ENCODE results near the gene RFX2. TPM values are rescaled to one million over a fixed set of nuclear protein-coding genes. Genes with fewer than 3 reads are reported as not detected.

Gene RFX2
- total RNA-seq, 1 experiment from 2014 or later = 3.7 TPM

GRCh38 chr19:6012426-6013170, 97.7 kb downstream of the RFX2 start:
- 0 out of 4 replicates have a peak, but pooled peaks cover 0 to 7% of the 10 kb centered on the region in 2 experiments for H3K4me1 Mint-ChIP-seq
- H2BK15ac ChIP-seq (ENCODE audit: low read depth, low read length) = no peak overlapping the region
- no peak overlapping the region for H4K8ac ChIP-seq (replicated peaks; ENCODE audit: insufficient read length, low read depth, low read length)
- H2BK20ac ChIP-seq (ENCODE audit: low read depth, low read length, poor library complexity, severe bottlenecking) = no peak overlapping the region
- H3K18ac ChIP-seq (ENCODE audit: insufficient read length, low read depth, low read length) = no peak overlapping the region
- H3K56ac ChIP-seq (ENCODE audit: insufficient read length, low read depth, low read length) = no peak overlapping the region
- no peak for DNase-seq
- H3K9me3 Mint-ChIP-seq = no peaks in the 10 kb centered on the region
- no peaks in the 10 kb centered on the region for H3K79me2 ChIP-seq (ENCODE audit: insufficient read depth, low read length)
- no peak overlapping the region for H4K5ac ChIP-seq (ENCODE audit: insufficient read length, low read depth, low read length)
- no peaks in the 10 kb centered on the region for H4K20me1 ChIP-seq (ENCODE audit: control insufficient read depth, insufficient read depth, insufficient read length)
- H2BK5ac ChIP-seq (ENCODE audit: insufficient read length, low read length) = no peak overlapping the region
- no peak for TF ChIP-seq CTCF (conservative IDR thresholded peaks at IDR 0.05)
- no peak overlapping the region for H3K9ac ChIP-seq (ENCODE audit: extremely low read depth, insufficient read length, low read length)
- no peak overlapping the region for H3K4me2 ChIP-seq (ENCODE audit: insufficient read depth, insufficient read length, low read length)
- H2AFZ ChIP-seq (ENCODE audit: low read length) = no peak overlapping the region
- 0 out of 7 replicates have a peak overlapping the region, but pooled peaks of 2 of the 3 experiments have one; percentile 0 to 7 for H3K27ac Mint-ChIP-seq
- no peaks in the 10 kb centered on the region for H3K4me1 ChIP-seq (ENCODE audit: insufficient read depth, low read length)
- no peaks in the 10 kb centered on the region for H3K79me1 ChIP-seq (ENCODE audit: insufficient read depth, low read depth, low read length, poor library complexity, severe bottlenecking)
- H3T11ph ChIP-seq (ENCODE audit: low read length) = no peak overlapping the region
- H3K4ac ChIP-seq (ENCODE audit: low read depth, low read length) = no peak overlapping the region
- no peak overlapping the region for H2AK5ac ChIP-seq (ENCODE audit: insufficient read length, low read length)
- H3K14ac ChIP-seq (ENCODE audit: insufficient read depth, low read length) = no peak overlapping the region
- H3K23ac ChIP-seq (ENCODE audit: insufficient read length, low read depth, low read length) = no peak overlapping the region
- no peak overlapping the region for H3K4me3 Mint-ChIP-seq
- no peak overlapping the region for H4K91ac ChIP-seq (ENCODE audit: insufficient read length, low read depth, low read length)
- no peak overlapping the region for H3K27ac ChIP-seq (ENCODE audit: insufficient read length, low read depth, low read length)
- no peak overlapping the region for H2BK120ac ChIP-seq (ENCODE audit: low read depth, low read length, poor library complexity, severe bottlenecking)
- WGBS (ENCODE audit: extremely low coverage, insufficient read length, low lambda C conversion rate) = no CpG with 5 or more reads among the region's 18 CpGs
- peaks cover 29% of the 10 kb centered on the region for H3K27me3 Mint-ChIP-seq (ENCODE audit: low read depth)
- no peaks in the 10 kb centered on the region for H3K9me3 ChIP-seq (ENCODE audit: control insufficient read depth, low read depth, low read length)
- H3K36me3 Mint-ChIP-seq (ENCODE audit: insufficient read depth in 1 of 3, low read depth in 3 of 3) = no peaks in the 10 kb centered on the region; a peak in 2 of 7 replicates
- no peak overlapping the region for H2BK12ac ChIP-seq (ENCODE audit: insufficient read length, low read depth, low read length)
- H3K23me2 ChIP-seq (ENCODE audit: insufficient read length, low read depth, low read length, poor library complexity, severe bottlenecking) = no peaks in the 10 kb centered on the region
- no peaks in the 10 kb centered on the region for H3K27me3 ChIP-seq (ENCODE audit: insufficient read depth, low read length)
